Inflammatory macrophage (primary cell): ENCODE data around the gene PTGR2.
A peak's percentile ranks its signal among the peaks of the same experiment; 100 is the strongest.
"Not testable (repeated sequence)": the region's sequence is repeated elsewhere in the genome, so short reads cannot be mapped to it uniquely, and the experiment has no call there.

Source experiments
- DNase-seq, 2 donors: peaks; one replicate each; pipeline ENCODE4 v3.0.0-alpha.2; 2020 to 2022

The PTGR2 gene

GRCh38 chr14:73833530-73834260, 17.9 kb upstream of the PTGR2 start:
- no peak for DNase-seq

- DNase-seq: no peak
These were observed 17.4 kb upstream of the PTGR2 start for GRCh38 chr14:73834261-73834625.

GRCh38 chr14:73838293-73839034, 13.2 kb upstream of the PTGR2 start:
- not testable (repeated sequence) for DNase-seq

- no peak for DNase-seq
These were observed 9.4 kb upstream of the PTGR2 start for GRCh38 chr14:73842201-73842600.

- peak; percentile 54 to 74 for DNase-seq
These were observed 8.8 kb upstream of the PTGR2 start for GRCh38 chr14:73842851-73843250.

- DNase-seq: no peak
These were observed 8.3 kb upstream of the PTGR2 start for GRCh38 chr14:73843296-73843695.

- no peak for DNase-seq
These were observed 4.7 kb upstream of the PTGR2 start for GRCh38 chr14:73846947-73847346.

GRCh38 chr14:73851000-73851399, 631 bp upstream of the PTGR2 start:
- DNase-seq: no peak

GRCh38 chr14:73859145-73859544, 7.5 kb downstream of the PTGR2 start:
- no peak for DNase-seq

GRCh38 chr14:73861073-73861472, 9.4 kb downstream of the PTGR2 start:
- DNase-seq: no peak

GRCh38 chr14:73862480-73862879, 10.8 kb downstream of the PTGR2 start:
- no peak for DNase-seq

GRCh38 chr14:73863209-73863608, 11.6 kb downstream of the PTGR2 start:
- no peak for DNase-seq

- DNase-seq: no peak
These were observed 14.0 kb downstream of the PTGR2 start for GRCh38 chr14:73865534-73866113.

- DNase-seq: not testable (repeated sequence)
These were observed 18.1 kb downstream of the PTGR2 start for GRCh38 chr14:73869754-73870153.

GRCh38 chr14:73870525-73871235, 19.0 kb downstream of the PTGR2 start:
- no peak for DNase-seq

GRCh38 chr14:73873660-73874059, 22.0 kb downstream of the PTGR2 start:
- DNase-seq: no peak

GRCh38 chr14:73877790-73878189, 26.2 kb downstream of the PTGR2 start:
- DNase-seq: no peak

GRCh38 chr14:73878436-73878835, 26.8 kb downstream of the PTGR2 start:
- DNase-seq: no peak

- DNase-seq: no peak
These were observed 27.4 kb downstream of the PTGR2 start for GRCh38 chr14:73879027-73879426.

GRCh38 chr14:73884438-73885190, 33.0 kb downstream of the PTGR2 start:
- no peak for DNase-seq

- peak; percentile 98 to 99 for DNase-seq
These were observed 35.1 kb downstream of the PTGR2 start, which contains the start of gene ZNF410 for GRCh38 chr14:73886449-73887317. Gene ZNF410 (plus strand): TSS chr14:73886859. CDS start chr14:73892176, 5,317 bp downstream.
